Activated CD4-positive, alpha-beta memory T cell treated with anti-CD3 and anti-CD28 coated beads, Interleukin-2, amount 10 ng/mL, durations not matched to agents 7 days and 5 days (primary cell): ENCODE measurements around the gene OR12D1. TPM values are rescaled to one million over a fixed set of nuclear protein-coding genes. Genes with fewer than 3 reads are reported as not detected.
"Not testable (repeated sequence)": the region's sequence is repeated elsewhere in the genome, so short reads cannot be mapped to it uniquely, and the experiment has no call there.

ENCODE experiments used
- CTCF ChIA-PET: fragments of 350-600 bp; sonication (Branson Sonifier 250); formaldehyde crosslinking; loops from one replicate; lab custom pipeline; 2021; ENCODE audit warnings: antibody characterized with exemption, inconsistent platforms; lab: Charles Lee
- POLR2A ChIA-PET: fragments of 350-600 bp; sonication (Branson Sonifier 250); formaldehyde crosslinking; loops from one replicate; lab custom pipeline; 2021; ENCODE audit warnings: antibody characterized with exemption; lab: Charles Lee
- DNase-seq: peaks from one replicate; pipeline ENCODE4 v3.0.0-alpha.2; 2020
- H3K27ac Mint-ChIP-seq: one replicate; pipeline ENCODE4 v1.8.0; 2021; ENCODE audit warnings: mild to moderate bottlenecking, mixed read lengths
- H3K27me3 Mint-ChIP-seq: one replicate; pipeline ENCODE4 v1.8.0; 2021; ENCODE audit warnings: mixed read lengths
- H3K36me3 Mint-ChIP-seq: one replicate; pipeline ENCODE4 v1.8.0; 2021; ENCODE audit warnings: low read depth, mixed read lengths
- H3K4me1 Mint-ChIP-seq: one replicate; pipeline ENCODE4 v1.8.0; 2021; ENCODE audit warnings: mixed read lengths
- H3K4me3 Mint-ChIP-seq: one replicate; pipeline ENCODE4 v1.8.0; 2021; ENCODE audit warnings: mild to moderate bottlenecking, mixed read lengths
- H3K9me3 Mint-ChIP-seq: one replicate; pipeline ENCODE4 v1.8.0; 2021; ENCODE audit warnings: mixed read lengths
- total RNA-seq, 2 experiments: library from RNA; stranded (reverse); gene quantifications; one replicate each; pipeline ENCODE4 v1.2.3, GENCODE V29; 2021

The OR12D1 gene
- total RNA-seq, result not detected

GRCh38 chr6:29414588-29414987 is at the start of gene OR12D1:
Gene OR12D1, plus strand, starts transcription at chr6:29414928.
- no peak for DNase-seq
- Mint-ChIP-seq H3K9me3 (no peaks in the 10 kb centered on the region), H3K36me3 (no peaks in the 10 kb centered on the region), H3K4me3 (no peak within 1 kb of the TSS), H3K27me3 (peaks cover 29% of the 10 kb centered on the region), H3K27ac (no peak within 1 kb of the TSS), H3K4me1 (no peaks in the 10 kb centered on the region)
- ChIA-PET CTCF (no interaction called here), POLR2A (no interaction called here)

- Mint-ChIP-seq H3K27ac (no peak within 1 kb of the TSS), H3K9me3 (no peaks in the 10 kb centered on the region), H3K36me3 (no peaks in the 10 kb centered on the region), H3K27me3 (peaks cover 12% of the 10 kb centered on the region), H3K4me1 (no peaks in the 10 kb centered on the region), H3K4me3 (no peak within 1 kb of the TSS)
- DNase-seq, result no peak
- POLR2A ChIA-PET, result no interaction called here
- CTCF ChIA-PET, result no interaction called here
These were observed 46.0 kb upstream of the OR12D1 start, which contains the start of gene OR5V1 for GRCh38 chr6:29368765-29369164. Gene OR5V1, minus strand, starts transcription at chr6:29368865. Its CDS starts 12,670 bp downstream, at chr6:29356195.

GRCh38 chr6:29375191-29375590 is 39.5 kb upstream of the OR12D1 start, which contains the start of gene OR12D3:
Gene OR12D3, minus strand, starts transcription at chr6:29375291. Its CDS starts 4 bp downstream, at chr6:29375287.
- DNase-seq, result no peak
- Mint-ChIP-seq H3K9me3 (no peaks in the 10 kb centered on the region), H3K36me3 (no peaks in the 10 kb centered on the region), H3K4me3 (no peak within 1 kb of the TSS), H3K27me3 (peaks cover 9% of the 10 kb centered on the region), H3K27ac (no peak within 1 kb of the TSS), H3K4me1 (no peaks in the 10 kb centered on the region)
- CTCF ChIA-PET, result no interaction called here
- POLR2A ChIA-PET, result no interaction called here

GRCh38 chr6:29376003-29376402 is 38.7 kb upstream of the OR12D1 start:
- Mint-ChIP-seq H3K9me3 (no peaks in the 10 kb centered on the region), H3K36me3 (no peaks in the 10 kb centered on the region), H3K27ac (no peak overlapping the region), H3K27me3 (peaks cover 8% of the 10 kb centered on the region), H3K4me1 (no peaks in the 10 kb centered on the region), H3K4me3 (no peak overlapping the region)
- DNase-seq, result no peak
- ChIA-PET CTCF (no interaction called here), POLR2A (no interaction called here)

- ChIA-PET POLR2A (no interaction called here), CTCF (no interaction called here)
- H3K27me3 Mint-ChIP-seq, result peaks cover 6% of the 10 kb centered on the region
- no peak overlapping the region for H3K27ac Mint-ChIP-seq
- no peaks in the 10 kb centered on the region for H3K36me3 Mint-ChIP-seq
- no peak for DNase-seq
- no peak overlapping the region for H3K4me3 Mint-ChIP-seq
- no peaks in the 10 kb centered on the region for H3K9me3 Mint-ChIP-seq
- no peaks in the 10 kb centered on the region for H3K4me1 Mint-ChIP-seq
These were observed 26.2 kb upstream of the OR12D1 start for GRCh38 chr6:29388533-29388932.

GRCh38 chr6:29395331-29395730 is 19.4 kb upstream of the OR12D1 start, which contains the start of gene OR12D2:
Gene OR12D2, plus strand, starts transcription at chr6:29395631. Its CDS starts 1,069 bp downstream, at chr6:29396700.
- POLR2A ChIA-PET, result no interaction called here
- Mint-ChIP-seq H3K27me3 (peaks cover 16% of the 10 kb centered on the region), H3K4me3 (no peak within 1 kb of the TSS), H3K9me3 (no peaks in the 10 kb centered on the region), H3K36me3 (no peaks in the 10 kb centered on the region), H3K4me1 (no peaks in the 10 kb centered on the region), H3K27ac (no peak within 1 kb of the TSS)
- CTCF ChIA-PET, result no interaction called here
- DNase-seq, result no peak

- Mint-ChIP-seq H3K4me3 (no peak overlapping the region), H3K27ac (no peak overlapping the region), H3K4me1 (no peaks in the 10 kb centered on the region), H3K27me3 (peaks cover 26% of the 10 kb centered on the region), H3K9me3 (no peaks in the 10 kb centered on the region), H3K36me3 (no peaks in the 10 kb centered on the region)
- POLR2A ChIA-PET, result no interaction called here
- DNase-seq, result no peak
- CTCF ChIA-PET, result interaction anchor here (0.6 kb wide), 1 partner anchor 14 kb away, joined by 3 read pairs; no protein-coding TSS in a partner anchor
These were observed 15.2 kb upstream of the OR12D1 start for GRCh38 chr6:29399525-29399924.

GRCh38 chr6:29403801-29404200 is 10.9 kb upstream of the OR12D1 start:
- POLR2A ChIA-PET, result no interaction called here
- no peaks in the 10 kb centered on the region for H3K9me3 Mint-ChIP-seq
- H3K4me1 Mint-ChIP-seq, result no peaks in the 10 kb centered on the region
- H3K4me3 Mint-ChIP-seq, result no peak overlapping the region
- CTCF ChIA-PET, result no interaction called here
- DNase-seq, result no peak
- peaks cover 13% of the 10 kb centered on the region for H3K27me3 Mint-ChIP-seq
- H3K27ac Mint-ChIP-seq, result no peak overlapping the region
- H3K36me3 Mint-ChIP-seq, result no peaks in the 10 kb centered on the region

GRCh38 chr6:29419516-29419915 is 4.8 kb downstream of the OR12D1 start:
- no peak for DNase-seq
- ChIA-PET CTCF (no interaction called here), POLR2A (no interaction called here)
- H3K4me1 Mint-ChIP-seq, result no peaks in the 10 kb centered on the region
- H3K27me3 Mint-ChIP-seq, result peaks cover 26% of the 10 kb centered on the region
- no peak overlapping the region for H3K27ac Mint-ChIP-seq
- H3K9me3 Mint-ChIP-seq, result no peaks in the 10 kb centered on the region
- H3K4me3 Mint-ChIP-seq, result no peak overlapping the region
- no peaks in the 10 kb centered on the region for H3K36me3 Mint-ChIP-seq

- H3K27ac Mint-ChIP-seq, result no peak overlapping the region
- peaks cover 24% of the 10 kb centered on the region for H3K27me3 Mint-ChIP-seq
- no peaks in the 10 kb centered on the region for H3K9me3 Mint-ChIP-seq
- ChIA-PET POLR2A (no interaction called here), CTCF (no interaction called here)
- H3K4me1 Mint-ChIP-seq, result no peaks in the 10 kb centered on the region
- H3K36me3 Mint-ChIP-seq, result no peaks in the 10 kb centered on the region
- no peak overlapping the region for H3K4me3 Mint-ChIP-seq
- no peak for DNase-seq
These were observed 9.4 kb downstream of the OR12D1 start for GRCh38 chr6:29424168-29424567.

GRCh38 chr6:29424575-29424974 is 9.8 kb downstream of the OR12D1 start:
- ChIA-PET CTCF (no interaction called here), POLR2A (no interaction called here)
- no peaks in the 10 kb centered on the region for H3K9me3 Mint-ChIP-seq
- H3K27ac Mint-ChIP-seq, result no peak overlapping the region
- H3K4me1 Mint-ChIP-seq, result no peaks in the 10 kb centered on the region
- no peak overlapping the region for H3K4me3 Mint-ChIP-seq
- no peaks in the 10 kb centered on the region for H3K36me3 Mint-ChIP-seq
- peaks cover 28% of the 10 kb centered on the region for H3K27me3 Mint-ChIP-seq
- DNase-seq, result no peak

- H3K4me1 Mint-ChIP-seq, result no peaks in the 10 kb centered on the region
- CTCF ChIA-PET, result no interaction called here
These were observed 10.3 kb downstream of the OR12D1 start for GRCh38 chr6:29425075-29425474.

GRCh38 chr6:29426654-29427053 is 11.9 kb downstream of the OR12D1 start:
- H3K27me3 Mint-ChIP-seq, result peaks cover 33% of the 10 kb centered on the region
- no peaks in the 10 kb centered on the region for H3K4me1 Mint-ChIP-seq
- ChIA-PET POLR2A (no interaction called here), CTCF (no interaction called here)
- H3K9me3 Mint-ChIP-seq, result no peaks in the 10 kb centered on the region
- no peak overlapping the region for H3K4me3 Mint-ChIP-seq
- no peaks in the 10 kb centered on the region for H3K36me3 Mint-ChIP-seq
- no peak for DNase-seq
- H3K27ac Mint-ChIP-seq, result no peak overlapping the region

More at GRCh38 chr6:29425075-29425474, 10.3 kb downstream of the OR12D1 start:
- no peak overlapping the region for H3K27ac Mint-ChIP-seq
- peaks cover 28% of the 10 kb centered on the region for H3K27me3 Mint-ChIP-seq
- no peaks in the 10 kb centered on the region for H3K36me3 Mint-ChIP-seq
- no peak for DNase-seq
- no peaks in the 10 kb centered on the region for H3K9me3 Mint-ChIP-seq
- H3K4me3 Mint-ChIP-seq, result no peak overlapping the region
- POLR2A ChIA-PET, result no interaction called here

GRCh38 chr6:29436730-29437129 is 22.0 kb downstream of the OR12D1 start:
- DNase-seq, H3K36me3 Mint-ChIP-seq, CTCF ChIA-PET, H3K4me1 Mint-ChIP-seq, H3K9me3 Mint-ChIP-seq, H3K27ac Mint-ChIP-seq, H3K4me3 Mint-ChIP-seq, POLR2A ChIA-PET: not testable (repeated sequence)
- peaks cover 26% of the 10 kb centered on the region for H3K27me3 Mint-ChIP-seq
